Liver (tissue), 3 donors: ENCODE results near the gene ASPA.

Source experiments
- ATF3 ChIP-seq: IDR thresholded peaks from 2 replicates; pipeline ENCODE4 v1.6.1; 2016; ENCODE audit warnings: antibody characterized with exemption
- CTCF ChIP-seq: fragments of 150-350 bp; IDR thresholded peaks from 2 replicates; pipeline ENCODE4 v1.5.1; 2017; ENCODE audit warnings: improper control_type of control experiment, low read depth, low read length; ENCODE audit not compliant: missing input control
- EGR1 ChIP-seq, 2 donors: IDR thresholded peaks; 2 replicates each; pipeline ENCODE4 v1.6.1; 2016 to 2018; ENCODE audit warnings: antibody characterized with exemption in 2 of 2, low read depth in 2 of 2
- FOXA1 ChIP-seq: IDR thresholded peaks from 2 replicates; pipeline ENCODE4 v1.6.1; 2016; ENCODE audit warnings: antibody characterized with exemption
- GABPA ChIP-seq, 2 donors: IDR thresholded peaks in 1 of 2; conservative IDR thresholded peaks in 1 of 2; 2 replicates each; pipeline ENCODE4 v1.6.1; 2016; ENCODE audit warnings: antibody characterized with exemption in 2 of 2, mild to moderate bottlenecking in 1 of 2, moderate library complexity in 1 of 2
- HNF4A ChIP-seq, 2 donors: conservative IDR thresholded peaks; 2 replicates each; pipeline ENCODE4 v1.6.1; 2016; ENCODE audit warnings: antibody characterized with exemption in 2 of 2, mild to moderate bottlenecking in 2 of 2
- HNF4G ChIP-seq: IDR thresholded peaks from 2 replicates; pipeline ENCODE4 v1.6.1; 2016; ENCODE audit warnings: antibody characterized with exemption
- RAD21 ChIP-seq, 2 donors: IDR thresholded peaks; 2 replicates each; pipeline ENCODE4 v1.6.1; 2016; ENCODE audit warnings: antibody characterized with exemption in 2 of 2, mild to moderate bottlenecking in 2 of 2
- REST ChIP-seq: IDR thresholded peaks from 2 replicates; pipeline ENCODE4 v1.6.1; 2016; ENCODE audit warnings: antibody characterized with exemption, mild to moderate bottlenecking
- SP1 ChIP-seq: IDR thresholded peaks from 2 replicates; pipeline ENCODE4 v1.6.1; 2018; ENCODE audit warnings: antibody characterized with exemption, mild to moderate bottlenecking
- TAF1 ChIP-seq: conservative IDR thresholded peaks from 2 replicates; pipeline ENCODE4 v1.6.1; 2016; ENCODE audit warnings: antibody characterized with exemption, mild to moderate bottlenecking
- YY1 ChIP-seq: IDR thresholded peaks from 2 replicates; pipeline ENCODE4 v1.6.1; 2016; ENCODE audit warnings: antibody characterized with exemption, mild to moderate bottlenecking
- ZBTB33 ChIP-seq: IDR thresholded peaks from 2 replicates; pipeline ENCODE4 v1.6.1; 2016; ENCODE audit warnings: antibody characterized with exemption
- TF ChIP-seq, protein P1 (sequence below): IDR thresholded peaks from 2 replicates; pipeline ENCODE4 v1.6.1; 2016; ENCODE audit warnings: antibody characterized with exemption
- donor health status: healthy.
- donor health status: healthy.

DNA sequence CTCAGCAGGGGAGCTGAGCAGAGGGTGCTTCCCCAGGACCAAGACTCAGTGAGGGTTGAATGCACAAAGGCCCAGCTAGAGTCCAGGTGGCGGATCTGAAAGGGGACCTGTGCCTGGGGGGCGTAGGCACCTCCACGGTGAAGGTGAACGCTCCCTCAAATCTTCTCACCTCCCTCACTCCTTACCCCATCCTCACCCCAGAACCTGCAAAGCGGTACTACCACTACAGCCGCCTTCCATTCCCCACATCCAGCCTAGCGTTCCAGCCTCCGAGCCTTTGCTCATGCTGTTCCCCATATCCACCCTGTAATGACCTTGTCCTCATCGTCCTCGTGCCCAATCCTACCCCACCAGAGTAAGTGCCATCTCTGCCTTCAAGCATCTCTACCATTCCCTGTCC, 51.2 kb downstream of the ASPA start:
- TF ChIP-seq CTCF: no peak
- no peak for TF ChIP-seq ZBTB33
- TF ChIP-seq REST: no peak
- no peak for TF ChIP-seq RAD21 (IDR thresholded peaks at IDR 0.05)
- TF ChIP-seq TAF1: no peak
- TF ChIP-seq FOXA1: no peak
- TF ChIP-seq HNF4A (conservative IDR thresholded peaks at IDR 0.05): no peak
- no peak for TF ChIP-seq ATF3
- no peak for TF ChIP-seq SP1
- TF ChIP-seq HNF4G: no peak
- no peak for TF ChIP-seq GABPA (IDR thresholded peaks at IDR 0.05 in 1 of 2, conservative IDR thresholded peaks at IDR 0.05 in 1 of 2)
- TF ChIP-seq EGR1 (IDR thresholded peaks at IDR 0.05; ENCODE audit: low read depth in 2 of 2): no peak
- TF ChIP-seq YY1: no peak
- TF ChIP-seq, protein P1, sequence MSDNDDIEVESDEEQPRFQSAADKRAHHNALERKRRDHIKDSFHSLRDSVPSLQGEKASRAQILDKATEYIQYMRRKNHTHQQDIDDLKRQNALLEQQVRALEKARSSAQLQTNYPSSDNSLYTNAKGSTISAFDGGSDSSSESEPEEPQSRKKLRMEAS: no peak
